Breast epithelium (tissue), 3 donors: ENCODE measurements around the gene M1AP.

Source experiments
- POLR2A ChIP-seq: fragments of 450-650 bp; IDR thresholded peaks from one replicate; pipeline ENCODE4 v1.6.1; 2016; ENCODE audit warnings: antibody characterized with exemption, mild to moderate bottlenecking, moderate library complexity
- TF ChIP-seq, protein P1 (sequence below), 3 donors: fragments of 450-650 bp; IDR thresholded peaks; one replicate each; pipeline ENCODE4 v1.5.1; 2016 to 2017; ENCODE audit warnings: antibody characterized with exemption in 3 of 3, mild to moderate bottlenecking in 3 of 3, moderate library complexity in 3 of 3

DNA sequence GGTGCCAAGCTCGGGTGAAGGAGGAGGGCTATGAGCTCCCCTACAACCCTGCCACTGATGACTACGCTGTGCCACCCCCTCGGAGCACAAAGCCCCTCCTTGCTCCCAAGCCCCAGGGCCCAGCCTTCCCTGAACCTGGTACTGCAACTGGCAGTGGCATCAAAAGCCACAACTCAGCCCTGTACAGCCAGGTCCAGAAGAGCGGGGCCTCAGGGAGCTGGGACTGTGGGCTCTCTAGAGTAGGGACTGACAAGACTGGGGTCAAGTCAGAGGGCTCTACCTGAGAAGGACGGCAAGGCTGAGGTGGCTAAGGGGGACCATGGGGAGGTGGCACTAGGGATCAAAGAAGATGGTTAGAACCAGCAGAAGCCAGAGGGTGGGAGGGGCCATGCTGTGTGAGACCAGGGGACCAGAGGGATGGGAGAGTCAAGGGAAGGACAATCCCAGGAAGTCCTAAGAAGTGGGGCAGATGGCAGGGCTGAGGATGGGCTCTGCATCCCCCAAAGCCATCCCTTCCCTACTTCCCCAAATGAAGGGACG is 91.2 kb downstream of the M1AP start:
- TF ChIP-seq, protein P1, sequence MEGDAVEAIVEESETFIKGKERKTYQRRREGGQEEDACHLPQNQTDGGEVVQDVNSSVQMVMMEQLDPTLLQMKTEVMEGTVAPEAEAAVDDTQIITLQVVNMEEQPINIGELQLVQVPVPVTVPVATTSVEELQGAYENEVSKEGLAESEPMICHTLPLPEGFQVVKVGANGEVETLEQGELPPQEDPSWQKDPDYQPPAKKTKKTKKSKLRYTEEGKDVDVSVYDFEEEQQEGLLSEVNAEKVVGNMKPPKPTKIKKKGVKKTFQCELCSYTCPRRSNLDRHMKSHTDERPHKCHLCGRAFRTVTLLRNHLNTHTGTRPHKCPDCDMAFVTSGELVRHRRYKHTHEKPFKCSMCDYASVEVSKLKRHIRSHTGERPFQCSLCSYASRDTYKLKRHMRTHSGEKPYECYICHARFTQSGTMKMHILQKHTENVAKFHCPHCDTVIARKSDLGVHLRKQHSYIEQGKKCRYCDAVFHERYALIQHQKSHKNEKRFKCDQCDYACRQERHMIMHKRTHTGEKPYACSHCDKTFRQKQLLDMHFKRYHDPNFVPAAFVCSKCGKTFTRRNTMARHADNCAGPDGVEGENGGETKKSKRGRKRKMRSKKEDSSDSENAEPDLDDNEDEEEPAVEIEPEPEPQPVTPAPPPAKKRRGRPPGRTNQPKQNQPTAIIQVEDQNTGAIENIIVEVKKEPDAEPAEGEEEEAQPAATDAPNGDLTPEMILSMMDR (IDR thresholded peaks at IDR 0.05) = no peak
- TF ChIP-seq POLR2A = no peak
